HCT116 (cell line): Measurements from ENCODE around the gene GNB4. TPM values are rescaled to one million over a fixed set of nuclear protein-coding genes. Genes with fewer than 3 reads are reported as not detected.

Source experiments
- ATAC-seq: fragments of 200-7000 bp; cut with Tn5 transposase; 2 replicates; pipeline ENCODE4 v1.9.1; 2020; ENCODE audit warnings: mild to moderate bottlenecking, moderate library complexity
- BruUV-seq: library from RNA; stranded (reverse); fragments of 400-500 nt; replicated peaks from 2 replicates; lab custom pipeline; 2021; lab: Mats Ljungman, UMichigan
- CTCF ChIA-PET: fragments of 300-600 bp; sonication (Branson Sonifier 250); formaldehyde crosslinking; loops from one replicate; lab custom pipeline; 2021; ENCODE audit warnings: antibody characterized with exemption; lab: Charles Lee
- POLR2A ChIA-PET: fragments of 300-600, 350-600 bp; sonication (Branson Sonifier 250); formaldehyde crosslinking; loops from one replicate; lab custom pipeline; 2021; ENCODE audit warnings: antibody characterized with exemption; lab: Charles Lee
- RAD21 ChIA-PET, 2 experiments: fragments of 300-600 bp; sonication (Branson Sonifier 250); formaldehyde crosslinking; loops; one replicate each; lab custom pipeline; 2023; ENCODE audit warnings: low total read pairs in 2 of 2; ENCODE audit not compliant: uncharacterized antibody in 2 of 2, unreplicated experiment in 2 of 2, low non-redundant PET in 1 of 2; lab: Charles Lee
- DNase-seq: peaks from one replicate; pipeline ENCODE4 v3.0.0-alpha.2; 2010; ENCODE audit warnings: low read depth, low spot score
- H2AFZ ChIP-seq: fragments of 200-600 bp; shearing (Covaris generic), sonication (generic); 2 replicates; pipeline ENCODE4 v1.6.1; 2017; ENCODE audit warnings: low read depth, mixed run types, mixed read lengths, antibody characterized with exemption, low read length; ENCODE audit not compliant: poor library complexity, severe bottlenecking
- H3K27ac ChIP-seq: 2 replicates; pipeline ENCODE4 v1.5.1; 2012; ENCODE audit warnings: low read depth, low read length
- H3K27me3 ChIP-seq: fragments of 200-600 bp; sonication (generic); 2 replicates; pipeline ENCODE4 v1.6.1; 2016; ENCODE audit warnings: mixed run types, low read length, mixed read lengths; ENCODE audit not compliant: insufficient read depth
- H3K36me3 ChIP-seq, 2 experiments: fragments of 200-500 bp in 1 of 2; fragments of 200-600 bp in 1 of 2; sonication (Bioruptor generic) in 1 of 2; sonication (generic) in 1 of 2; 2 replicates each; pipeline versions ENCODE4 v1.5.1 to v1.6.1; 2014 to 2016; ENCODE audit warnings: low read length in 2 of 2, inconsistent platforms in 1 of 2, mixed read lengths in 1 of 2, mixed run types in 1 of 2; ENCODE audit not compliant: insufficient read depth in 2 of 2, control insufficient read depth in 1 of 2
- H3K4me1 ChIP-seq, 2 experiments: fragments of 200-600 bp in 1 of 2; sonication (generic) in 1 of 2; 2 replicates each; pipeline versions ENCODE4 v1.5.1 to v1.6.1; 2012 to 2017; ENCODE audit warnings: low read length in 2 of 2, inconsistent platforms in 1 of 2, mild to moderate bottlenecking in 1 of 2, mixed read lengths in 1 of 2, mixed run types in 1 of 2, moderate library complexity in 1 of 2; ENCODE audit not compliant: insufficient read depth in 2 of 2, control insufficient read depth in 1 of 2
- H3K4me2 ChIP-seq: fragments of 200-600 bp; sonication (generic); 2 replicates; pipeline ENCODE4 v1.6.1; 2017; ENCODE audit warnings: mixed run types, low read length, mixed read lengths
- H3K4me3 ChIP-seq, 2 experiments: fragments of 200-600 bp in 1 of 2; sonication (generic) in 1 of 2; replicated peaks in 1 of 2; 2 replicates each; pipeline ENCODE4 v1.5.1; 2011 to 2016; ENCODE audit warnings: low read length in 2 of 2, control low read depth in 1 of 2, low read depth in 1 of 2, mild to moderate bottlenecking in 1 of 2, mixed read lengths in 1 of 2, mixed run types in 1 of 2
- H3K79me2 ChIP-seq: fragments of 200-600 bp; sonication (generic); 2 replicates; pipeline ENCODE4 v1.6.1; 2017; ENCODE audit warnings: mild to moderate bottlenecking, mixed run types, low read length, moderate library complexity, mixed read lengths; ENCODE audit not compliant: insufficient read depth
- H3K9ac ChIP-seq: fragments of 200-600 bp; sonication (generic); 2 replicates; pipeline ENCODE4 v1.6.1; 2016; ENCODE audit warnings: low read length, mixed read lengths
- H3K9me2 ChIP-seq: fragments of 200-600 bp; sonication (generic), shearing (Covaris generic); 2 replicates; pipeline ENCODE4 v1.6.1; 2017; ENCODE audit warnings: mixed run types, mild to moderate bottlenecking, moderate library complexity; ENCODE audit not compliant: insufficient read depth
- H3K9me3 ChIP-seq, 2 experiments: fragments of 200-500 bp in 1 of 2; fragments of 200-600 bp in 1 of 2; sonication (Bioruptor generic) in 1 of 2; sonication (generic) in 1 of 2; 2 replicates each; pipeline ENCODE4 v1.6.1; 2014 to 2017; ENCODE audit warnings: low read length in 2 of 2, mixed read lengths in 2 of 2, inconsistent platforms in 1 of 2, low read depth in 1 of 2, mild to moderate bottlenecking in 1 of 2, mixed run types in 1 of 2, moderate library complexity in 1 of 2; ENCODE audit not compliant: control insufficient read depth in 1 of 2, insufficient read depth in 1 of 2
- H4K20me1 ChIP-seq: fragments of 200-600 bp; sonication (generic), shearing (Covaris generic); 2 replicates; pipeline ENCODE4 v1.6.1; 2017; ENCODE audit warnings: mixed run types, mild to moderate bottlenecking, moderate library complexity; ENCODE audit not compliant: insufficient read depth
- ATF3 ChIP-seq: IDR thresholded peaks from 2 replicates; pipeline ENCODE4 v1.6.1; 2012
- CBX3 ChIP-seq: IDR thresholded peaks from 2 replicates; pipeline ENCODE4 v1.6.1; 2012; ENCODE audit warnings: low read depth
- CEBPB ChIP-seq: IDR thresholded peaks from 2 replicates; pipeline ENCODE4 v1.6.1; 2012; ENCODE audit warnings: low read depth
- EGR1 ChIP-seq: IDR thresholded peaks from 2 replicates; pipeline ENCODE4 v1.6.1; 2012; ENCODE audit warnings: low read depth
- ELF1 ChIP-seq: IDR thresholded peaks from 2 replicates; pipeline ENCODE4 v1.6.1; 2012; ENCODE audit warnings: low read depth, borderline replicate concordance
- EZH2phosphoT487 ChIP-seq: fragments of 200-600 bp; IDR thresholded peaks from 2 replicates; pipeline ENCODE4 v1.6.1; 2018; ENCODE audit warnings: antibody characterized with exemption, borderline replicate concordance
- FOSL1 ChIP-seq: IDR thresholded peaks from 2 replicates; pipeline ENCODE4 v1.6.1; 2012; ENCODE audit warnings: low read depth
- MAX ChIP-seq: IDR thresholded peaks from 2 replicates; pipeline ENCODE4 v1.6.1; 2012
- POLR2A ChIP-seq: IDR thresholded peaks from 2 replicates; pipeline ENCODE4 v1.7.0; 2011; ENCODE audit warnings: borderline replicate concordance; ENCODE audit not compliant: insufficient read depth, insufficient read length; ENCODE audit errors: extremely low read depth
- POLR2AphosphoS5 ChIP-seq: IDR thresholded peaks from 2 replicates; pipeline ENCODE4 v1.6.1; 2011; ENCODE audit warnings: mild to moderate bottlenecking, low read depth, low read length, moderate library complexity
- RAD21 ChIP-seq: IDR thresholded peaks from 2 replicates; pipeline ENCODE4 v1.6.1; 2012; ENCODE audit warnings: low read depth, mild to moderate bottlenecking
- REST ChIP-seq: IDR thresholded peaks from 2 replicates; pipeline ENCODE4 v1.6.1; 2012; ENCODE audit warnings: low read depth
- SIN3A ChIP-seq: IDR thresholded peaks from 2 replicates; pipeline ENCODE4 v1.6.1; 2012; ENCODE audit warnings: low read depth
- SP1 ChIP-seq: IDR thresholded peaks from 2 replicates; pipeline ENCODE4 v1.6.1; 2012; ENCODE audit warnings: low read depth
- SRF ChIP-seq: IDR thresholded peaks from 2 replicates; pipeline ENCODE4 v1.6.1; 2012; ENCODE audit warnings: low read depth
- TCF7L2 ChIP-seq: IDR thresholded peaks from 2 replicates; pipeline ENCODE4 v1.7.0; 2011; ENCODE audit warnings: borderline replicate concordance, inconsistent platforms; ENCODE audit not compliant: insufficient read depth, insufficient read length; ENCODE audit errors: extremely low read depth
- YY1 ChIP-seq: IDR thresholded peaks from 2 replicates; pipeline ENCODE4 v1.6.1; 2011; ENCODE audit warnings: low read length, low read depth, moderate library complexity, mild to moderate bottlenecking; ENCODE audit not compliant: insufficient replicate concordance; ENCODE audit errors: extremely low read depth
- ZBTB33 ChIP-seq: IDR thresholded peaks from 2 replicates; pipeline ENCODE4 v1.6.1; 2011; ENCODE audit warnings: mild to moderate bottlenecking, low read length, moderate library complexity; ENCODE audit not compliant: insufficient replicate concordance; ENCODE audit errors: extremely low read depth
- ZNF274 ChIP-seq: fragments of 200-500 bp; sonication (Bioruptor generic); IDR thresholded peaks from 2 replicates; pipeline ENCODE4 v1.6.1; 2014; ENCODE audit warnings: mild to moderate bottlenecking, low read depth, low read length, inconsistent platforms
- intact Hi-C: fragments of 100-400 bp; cut with micrococcal nuclease; formaldehyde crosslinking; loops from 2 replicates; pipeline ENCODE4 v1.10.0; 2022
- total RNA-seq: library from RNA; stranded (reverse); gene quantifications from one replicate; pipeline ENCODE4 v1.2.1, GENCODE V29; 2021; ENCODE audit not compliant: unreplicated experiment
- TF ChIP-seq, protein P1 (sequence below), 3 experiments: fragments of 200-600 bp in 1 of 3; sonication (generic) in 1 of 3; IDR thresholded peaks in 2 of 3; conservative IDR thresholded peaks in 1 of 3; 2 replicates each; pipeline ENCODE4 v1.5.1; 2012 to 2017; ENCODE audit warnings: low read depth in 2 of 3, low read length in 2 of 3, antibody characterized with exemption in 1 of 3, borderline replicate concordance in 1 of 3, control low read depth in 1 of 3, mild to moderate bottlenecking in 1 of 3, mixed read lengths in 1 of 3, mixed run types in 1 of 3, moderate library complexity in 1 of 3; ENCODE audit not compliant: insufficient read depth in 1 of 3

GNB4 gene
- total RNA-seq, 1 experiment from 2014 or later, result 0.10 TPM

GRCh38 chr3:179460260-179460659, 9.0 kb upstream of the GNB4 start:
- no TSS peak for BruUV-seq
- peaks cover 10% of the 10 kb centered on the region; the same call in 1 of the 2 replicates for H3K27me3 ChIP-seq
- H3K79me2 ChIP-seq, result no peaks in the 10 kb centered on the region
- no peak overlapping the region for H3K4me3 ChIP-seq
- no peaks in the 10 kb centered on the region for H3K9me3 ChIP-seq
- intact Hi-C loops, result no loop called here
- no peaks in the 10 kb centered on the region for H4K20me1 ChIP-seq
- TF ChIP-seq SIN3A, result no peak
- TF ChIP-seq CEBPB, result no peak
- no peak for TF ChIP-seq SRF
- no peak for TF ChIP-seq ELF1
- no peak for TF ChIP-seq RAD21
- TF ChIP-seq EZH2phosphoT487, result no peak
- TF ChIP-seq SP1, result no peak
- TF ChIP-seq POLR2AphosphoS5, result no peak
- no peak for TF ChIP-seq EGR1
- no peak for TF ChIP-seq TCF7L2
- TF ChIP-seq CBX3, result no peak
- TF ChIP-seq ATF3, result no peak
- no peak for TF ChIP-seq YY1
- TF ChIP-seq FOSL1, result no peak
- TF ChIP-seq ZNF274, result no peak
- no peak for TF ChIP-seq POLR2A
- TF ChIP-seq ZBTB33, result no peak
- no peak for TF ChIP-seq MAX
- TF ChIP-seq, protein P1, sequence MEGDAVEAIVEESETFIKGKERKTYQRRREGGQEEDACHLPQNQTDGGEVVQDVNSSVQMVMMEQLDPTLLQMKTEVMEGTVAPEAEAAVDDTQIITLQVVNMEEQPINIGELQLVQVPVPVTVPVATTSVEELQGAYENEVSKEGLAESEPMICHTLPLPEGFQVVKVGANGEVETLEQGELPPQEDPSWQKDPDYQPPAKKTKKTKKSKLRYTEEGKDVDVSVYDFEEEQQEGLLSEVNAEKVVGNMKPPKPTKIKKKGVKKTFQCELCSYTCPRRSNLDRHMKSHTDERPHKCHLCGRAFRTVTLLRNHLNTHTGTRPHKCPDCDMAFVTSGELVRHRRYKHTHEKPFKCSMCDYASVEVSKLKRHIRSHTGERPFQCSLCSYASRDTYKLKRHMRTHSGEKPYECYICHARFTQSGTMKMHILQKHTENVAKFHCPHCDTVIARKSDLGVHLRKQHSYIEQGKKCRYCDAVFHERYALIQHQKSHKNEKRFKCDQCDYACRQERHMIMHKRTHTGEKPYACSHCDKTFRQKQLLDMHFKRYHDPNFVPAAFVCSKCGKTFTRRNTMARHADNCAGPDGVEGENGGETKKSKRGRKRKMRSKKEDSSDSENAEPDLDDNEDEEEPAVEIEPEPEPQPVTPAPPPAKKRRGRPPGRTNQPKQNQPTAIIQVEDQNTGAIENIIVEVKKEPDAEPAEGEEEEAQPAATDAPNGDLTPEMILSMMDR (IDR thresholded peaks at IDR 0.05 in 2 of 3, conservative IDR thresholded peaks at IDR 0.05 in 1 of 3; ENCODE audit: borderline replicate concordance in 1 of 3, insufficient read depth in 1 of 3, low read depth in 2 of 3, low read length in 2 of 3), result no peak
- TF ChIP-seq REST, result no peak
- ChIA-PET CTCF (no interaction called here), RAD21 (no interaction called here), POLR2A (no interaction called here)
- H3K27ac ChIP-seq, result no peak overlapping the region
- H3K36me3 ChIP-seq, result no peaks in the 10 kb centered on the region
- H2AFZ ChIP-seq, result no peak overlapping the region
- H3K9me2 ChIP-seq, result no peaks in the 10 kb centered on the region
- H3K4me2 ChIP-seq, result no peak overlapping the region
- no peaks in the 10 kb centered on the region for H3K4me1 ChIP-seq
- DNase-seq (no peak), ATAC-seq (no peak)
- no peak overlapping the region for H3K9ac ChIP-seq
